22Rv1 (cell line): Measurements from ENCODE around the gene PPIL1.

Experiments used
- H3K27ac ChIP-seq: fragments of 450-650 bp; 2 replicates; pipeline ENCODE4 v1.5.1; 2017
- CTCF ChIP-seq: fragments of 450-650 bp; IDR thresholded peaks from 2 replicates; pipeline ENCODE4 v1.5.1; 2017; ENCODE audit warnings: mild to moderate bottlenecking
- ZFX ChIP-seq: fragments of 450-650 bp; IDR thresholded peaks from 2 replicates; pipeline ENCODE4 v1.6.1; 2017; ENCODE audit warnings: antibody characterized with exemption, borderline replicate concordance

PPIL1 gene

GRCh38 chr6:36862164-36862847, 12.3 kb downstream of the PPIL1 start:
- no peak overlapping the region for H3K27ac ChIP-seq
- TF ChIP-seq CTCF (no peak), ZFX (no peak)

- no peak overlapping the region for H3K27ac ChIP-seq
- TF ChIP-seq ZFX, result no peak
- TF ChIP-seq CTCF, result no peak
Measured at GRCh38 chr6:36860126-36860525, 14.5 kb downstream of the PPIL1 start.

- H3K27ac ChIP-seq, result no peak overlapping the region
- TF ChIP-seq ZFX, result no peak
- no peak for TF ChIP-seq CTCF
Measured at GRCh38 chr6:36858407-36858981, 16.1 kb downstream of the PPIL1 start.

- no peak overlapping the region for H3K27ac ChIP-seq
- TF ChIP-seq ZFX (no peak), CTCF (no peak)
Measured at GRCh38 chr6:36857325-36857724, 17.3 kb downstream of the PPIL1 start.

- TF ChIP-seq ZFX (no peak), CTCF (no peak)
- H3K27ac ChIP-seq, result no peak overlapping the region
Measured at GRCh38 chr6:36856277-36856676, 18.3 kb downstream of the PPIL1 start.

GRCh38 chr6:36855750-36856149, 18.9 kb downstream of the PPIL1 start:
- TF ChIP-seq ZFX, result no peak
- TF ChIP-seq CTCF, result no peak
- no peak overlapping the region for H3K27ac ChIP-seq

- no peak overlapping the region for H3K27ac ChIP-seq
- no peak for TF ChIP-seq CTCF
- TF ChIP-seq ZFX, result no peak
Measured at GRCh38 chr6:36853325-36853724, 21.3 kb downstream of the PPIL1 start.
